LNCaP clone FGC (cell line): ENCODE measurements around the gene KIF3A.

Source experiments
- DNase-seq: peaks from one replicate; pipeline ENCODE4 v3.0.0-alpha.2; 2011; ENCODE audit warnings: low read depth
- H3K4me3 ChIP-seq: 2 replicates; pipeline ENCODE4 v1.5.1; 2011; ENCODE audit warnings: mild to moderate bottlenecking, low read depth, low read length, control low read depth
- TF ChIP-seq, protein P1 (sequence below): IDR thresholded peaks from 2 replicates; pipeline ENCODE4 v1.5.1; 2012; ENCODE audit warnings: mild to moderate bottlenecking; ENCODE audit not compliant: control insufficient read depth, insufficient read depth; ENCODE audit errors: extremely low read depth

The KIF3A gene

DNA sequence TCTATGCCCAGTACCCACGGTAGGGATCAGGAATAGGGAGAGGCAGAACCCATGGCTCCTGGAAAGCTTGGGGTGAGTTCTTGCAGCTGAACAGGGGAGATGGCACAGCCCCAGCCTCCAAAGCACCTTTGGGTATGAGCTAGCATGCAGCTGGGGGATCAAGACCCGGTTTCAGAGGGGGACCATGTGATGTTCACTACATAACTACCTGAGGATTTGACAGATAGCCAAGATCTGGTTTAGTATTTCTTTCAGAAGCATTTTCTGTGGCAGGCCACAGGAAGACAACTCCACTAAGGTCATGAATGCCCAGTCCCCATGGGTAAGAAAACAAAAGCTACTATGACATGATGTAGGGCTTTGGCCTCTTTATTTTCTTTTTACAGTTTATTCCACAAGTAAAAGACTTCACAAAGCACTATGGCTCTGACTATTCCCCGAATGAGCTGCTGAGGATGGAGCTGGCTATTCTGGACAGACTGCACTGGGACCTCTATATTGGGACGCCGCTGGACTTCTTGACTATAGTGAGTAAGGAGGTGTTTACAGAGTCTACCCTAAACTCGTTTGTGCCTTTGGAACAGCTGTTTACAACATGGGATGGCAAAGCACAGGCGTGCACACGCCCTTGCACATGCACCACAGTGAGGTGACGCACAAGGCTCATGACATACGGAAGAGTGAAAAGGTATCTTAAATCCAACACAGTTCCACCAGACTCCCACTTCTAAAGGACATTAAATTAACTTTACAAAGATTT, 13.3 kb upstream of the KIF3A start:
- no peak overlapping the region for H3K4me3 ChIP-seq
- TF ChIP-seq, protein P1, sequence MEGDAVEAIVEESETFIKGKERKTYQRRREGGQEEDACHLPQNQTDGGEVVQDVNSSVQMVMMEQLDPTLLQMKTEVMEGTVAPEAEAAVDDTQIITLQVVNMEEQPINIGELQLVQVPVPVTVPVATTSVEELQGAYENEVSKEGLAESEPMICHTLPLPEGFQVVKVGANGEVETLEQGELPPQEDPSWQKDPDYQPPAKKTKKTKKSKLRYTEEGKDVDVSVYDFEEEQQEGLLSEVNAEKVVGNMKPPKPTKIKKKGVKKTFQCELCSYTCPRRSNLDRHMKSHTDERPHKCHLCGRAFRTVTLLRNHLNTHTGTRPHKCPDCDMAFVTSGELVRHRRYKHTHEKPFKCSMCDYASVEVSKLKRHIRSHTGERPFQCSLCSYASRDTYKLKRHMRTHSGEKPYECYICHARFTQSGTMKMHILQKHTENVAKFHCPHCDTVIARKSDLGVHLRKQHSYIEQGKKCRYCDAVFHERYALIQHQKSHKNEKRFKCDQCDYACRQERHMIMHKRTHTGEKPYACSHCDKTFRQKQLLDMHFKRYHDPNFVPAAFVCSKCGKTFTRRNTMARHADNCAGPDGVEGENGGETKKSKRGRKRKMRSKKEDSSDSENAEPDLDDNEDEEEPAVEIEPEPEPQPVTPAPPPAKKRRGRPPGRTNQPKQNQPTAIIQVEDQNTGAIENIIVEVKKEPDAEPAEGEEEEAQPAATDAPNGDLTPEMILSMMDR = no peak
- no peak for DNase-seq

DNA sequence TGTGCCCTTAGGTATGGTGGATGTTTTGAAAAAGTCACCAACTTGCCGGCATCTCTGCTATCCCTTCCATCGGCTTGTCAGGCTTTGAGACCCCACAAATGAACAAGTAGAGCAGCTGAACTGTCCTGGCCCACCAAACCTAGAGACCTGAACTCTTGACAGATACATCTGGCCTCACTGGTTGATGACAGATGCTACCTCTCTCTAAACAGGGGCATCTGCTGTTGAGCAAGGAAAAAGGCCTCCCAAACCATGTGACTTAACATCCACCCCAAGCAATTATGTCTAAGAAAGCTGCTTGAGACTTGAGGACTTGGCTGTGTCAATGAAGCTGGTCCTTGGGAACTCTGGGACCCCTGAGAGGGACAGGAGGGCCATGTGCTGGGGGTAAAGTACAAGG, 12.2 kb upstream of the KIF3A start:
- TF ChIP-seq, protein P1 = no peak
- DNase-seq = no peak
- no peak overlapping the region for H3K4me3 ChIP-seq

DNA sequence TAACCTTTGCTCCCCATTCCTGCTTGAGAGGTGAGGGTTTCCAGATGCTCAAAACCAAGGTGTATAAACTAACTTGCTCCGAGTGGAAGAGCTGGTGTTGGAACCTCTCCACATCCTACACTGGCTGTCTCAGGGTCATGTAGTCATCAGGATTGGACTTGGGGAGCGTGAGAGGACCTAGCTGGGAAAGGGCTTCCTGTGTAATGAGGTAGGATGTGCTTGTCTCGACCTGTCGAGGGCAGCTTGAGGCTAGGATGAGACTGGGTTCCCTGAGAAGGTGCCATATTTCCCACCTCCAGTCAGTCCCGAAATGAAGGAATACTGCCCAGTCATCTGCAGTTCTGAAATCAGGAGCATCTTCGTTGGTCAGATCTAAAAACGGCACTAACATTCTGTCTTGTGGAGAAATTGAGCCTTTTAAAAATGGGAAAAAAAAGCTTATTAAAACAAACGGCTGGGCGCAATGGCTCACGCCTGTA, 11.2 kb upstream of the KIF3A start:
- TF ChIP-seq, protein P1 = no peak
- no peak overlapping the region for H3K4me3 ChIP-seq
- DNase-seq = no peak

DNA sequence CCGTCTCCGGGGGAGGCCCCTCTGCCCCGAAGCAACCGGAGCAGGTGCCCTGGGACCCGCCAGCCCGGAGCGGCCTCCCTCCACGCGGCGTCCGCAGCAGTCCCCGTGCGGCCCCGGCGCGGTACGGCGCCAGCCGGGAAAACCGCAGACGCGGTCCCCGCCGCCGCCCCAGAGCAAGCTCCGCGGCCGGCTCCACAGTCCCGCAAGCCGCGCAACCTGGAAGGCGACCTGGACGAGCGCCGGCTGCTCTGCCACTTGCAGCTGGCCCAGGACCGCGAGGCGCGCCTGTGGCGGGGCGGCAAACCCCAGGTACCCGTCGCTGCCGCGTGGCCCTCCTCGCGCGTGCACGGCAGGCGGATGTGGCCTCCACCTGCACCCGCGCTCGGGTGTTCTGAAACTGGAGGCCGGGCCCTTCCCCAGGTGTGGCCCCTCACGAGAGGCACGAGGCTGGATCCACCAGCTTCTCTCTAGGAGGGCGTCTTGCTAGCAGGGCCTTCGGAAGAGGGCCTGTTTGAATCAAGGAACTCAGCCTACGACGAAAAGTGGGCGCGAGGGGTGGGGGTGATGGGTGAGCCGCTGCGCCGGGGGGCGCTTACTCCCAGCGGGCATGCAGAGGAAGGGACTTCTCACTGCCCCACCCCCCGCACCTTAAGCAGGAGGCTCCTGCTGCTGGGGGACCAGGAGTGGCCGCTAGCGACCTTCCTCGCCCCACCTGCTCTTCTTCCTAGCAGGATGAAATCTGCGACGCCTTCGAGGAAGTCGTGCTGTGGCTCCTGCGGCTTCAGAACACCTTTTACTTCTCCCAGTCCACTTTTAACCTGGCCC, 10.5 kb upstream of the KIF3A start:
- no peak for DNase-seq
- H3K4me3 ChIP-seq = no peak overlapping the region
- TF ChIP-seq, protein P1 = no peak

DNA sequence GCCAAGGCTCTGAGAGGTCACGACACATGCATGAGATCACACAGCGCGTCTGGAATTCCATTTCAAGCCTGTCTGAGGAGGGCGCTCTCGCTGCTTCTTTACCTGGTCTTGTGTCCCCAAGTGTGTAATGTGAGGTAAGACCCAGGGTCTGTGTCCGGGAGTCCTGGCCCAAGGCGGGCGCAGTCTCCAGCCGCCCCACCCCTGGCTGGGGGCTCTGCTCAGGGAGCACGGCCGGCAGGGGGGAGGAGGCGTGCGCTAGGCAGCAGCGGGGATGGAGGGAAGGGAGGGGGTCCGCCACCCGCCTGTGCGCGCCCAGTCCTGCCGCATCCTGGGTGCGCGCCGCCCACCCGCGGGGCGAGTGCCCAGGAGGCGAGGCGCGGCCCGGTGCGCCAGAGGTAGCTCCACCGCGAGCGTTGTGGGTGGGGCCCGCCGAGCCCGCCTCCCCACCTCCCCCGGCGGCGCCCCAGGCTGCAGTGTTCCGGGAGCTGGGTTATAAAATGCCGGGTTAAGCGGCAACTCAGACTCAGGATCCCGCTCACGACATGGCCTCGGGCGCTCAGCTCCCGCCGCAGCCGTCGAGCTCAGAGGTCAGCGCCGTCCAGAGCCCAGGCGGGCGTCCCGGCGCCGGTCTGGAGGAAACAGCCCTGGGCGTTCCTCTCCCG, 9.7 kb upstream of the KIF3A start, which contains the start of gene CCNI2:
CCNI2 (plus strand) TSS at position 473 of the 662 bp plus-strand sequence; CDS start at position 543, 70 bp downstream.
- TF ChIP-seq, protein P1 = no peak
- no peak for DNase-seq
- no peak within 1 kb of the TSS for H3K4me3 ChIP-seq

DNA sequence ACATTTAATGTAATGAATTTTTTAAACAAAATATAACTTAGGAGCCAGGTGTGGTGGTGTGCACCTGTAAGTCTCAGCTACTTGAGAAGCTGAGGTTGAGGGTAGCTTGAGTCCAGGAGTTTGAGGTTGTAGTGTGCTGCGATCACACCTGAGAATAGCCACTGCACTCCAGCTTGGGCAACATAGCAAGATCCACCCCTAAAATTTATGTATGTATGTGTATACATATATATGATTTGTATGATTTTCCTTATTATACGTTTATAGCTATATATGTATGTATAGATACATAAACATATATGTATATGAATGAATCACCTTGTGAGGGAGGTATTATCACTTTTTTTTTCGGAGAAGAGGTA, 9.2 kb upstream of the KIF3A start:
- DNase-seq = no peak
- TF ChIP-seq, protein P1 = no peak
- no peak overlapping the region for H3K4me3 ChIP-seq
